Fibroblast of mammary gland (primary cell): Measurements from ENCODE around the gene KIF24.
A peak's percentile ranks its signal among the peaks of the same experiment; 100 is the strongest.
"Not testable (repeated sequence)": the region's sequence is repeated elsewhere in the genome, so short reads cannot be mapped to it uniquely, and the experiment has no call there.

Experiments
- DNase-seq: peaks from one replicate; pipeline ENCODE4 v3.0.0-alpha.2; 2010; ENCODE audit warnings: low read depth
- H3K4me3 ChIP-seq: 2 replicates; pipeline ENCODE4 v1.5.1; 2011; ENCODE audit warnings: low read depth, mild to moderate bottlenecking, low read length, moderate library complexity; ENCODE audit not compliant: control insufficient read depth
- CTCF ChIP-seq: conservative IDR thresholded peaks from 2 replicates; pipeline ENCODE4 v1.5.1; 2011; ENCODE audit warnings: low read depth, low read length, inconsistent platforms; ENCODE audit not compliant: control insufficient read depth, insufficient read depth

KIF24 gene

GRCh38 chr9:34343090-34343489 lies 14.0 kb upstream of the KIF24 start:
- no peak overlapping the region for H3K4me3 ChIP-seq
- peak; percentile 56 for DNase-seq
- TF ChIP-seq CTCF = no peak

- no peak for DNase-seq
- no peak for TF ChIP-seq CTCF
- no peak overlapping the region for H3K4me3 ChIP-seq
These were observed 12.7 kb upstream of the KIF24 start for GRCh38 chr9:34341659-34342295.

GRCh38 chr9:34338665-34339385 lies 9.8 kb upstream of the KIF24 start:
- no peak for TF ChIP-seq CTCF
- DNase-seq = no peak
- H3K4me3 ChIP-seq = no peak overlapping the region

- DNase-seq = not testable (repeated sequence)
These were observed 9.0 kb upstream of the KIF24 start for GRCh38 chr9:34338079-34338478.

GRCh38 chr9:34337403-34337802 lies 8.3 kb upstream of the KIF24 start:
- no peak for TF ChIP-seq CTCF

More at GRCh38 chr9:34338079-34338478, 9.0 kb upstream of the KIF24 start:
- not testable (repeated sequence) for H3K4me3 ChIP-seq

GRCh38 chr9:34335376-34335775 lies 6.3 kb upstream of the KIF24 start:
- DNase-seq = no peak
- H3K4me3 ChIP-seq = no peak overlapping the region
- TF ChIP-seq CTCF = no peak

More at GRCh38 chr9:34337403-34337802, 8.3 kb upstream of the KIF24 start:
- no peak overlapping the region for H3K4me3 ChIP-seq
- no peak for DNase-seq

GRCh38 chr9:34334916-34335315 lies 5.8 kb upstream of the KIF24 start:
- no peak overlapping the region for H3K4me3 ChIP-seq
- no peak for TF ChIP-seq CTCF
- no peak for DNase-seq
